Upper lobe of left lung (tissue), 4 donors: Measurements from ENCODE around the gene ECHS1.

Source experiments
- CTCF ChIP-seq, 6 experiments: fragments of 450-650 bp in 4 of 6; fragments of 200-600 bp in 2 of 6; sonication (generic) in 2 of 6; IDR thresholded peaks; one replicate each; pipeline ENCODE4 v1.5.1; 2016 to 2019; ENCODE audit warnings: antibody characterized with exemption in 6 of 6
- EP300 ChIP-seq, 4 donors: sonication (generic); formaldehyde crosslinking; IDR thresholded peaks; one replicate each; pipeline ENCODE4 v1.5.1; 2017; ENCODE audit warnings: antibody characterized with exemption in 4 of 4, control low read depth in 2 of 4
- POLR2A ChIP-seq, 4 donors: fragments of 450-650 bp; IDR thresholded peaks; one replicate each; pipeline ENCODE4 v1.5.1; 2016 to 2017; ENCODE audit warnings: antibody characterized with exemption in 4 of 4, mild to moderate bottlenecking in 2 of 4
- POLR2AphosphoS5 ChIP-seq, 2 donors: sonication (generic); formaldehyde crosslinking; IDR thresholded peaks; one replicate each; pipeline ENCODE4 v1.5.1; 2017; ENCODE audit warnings: antibody characterized with exemption in 2 of 2

GRCh38 chr10:133393401-133394063 lies 20.4 kb upstream of the ECHS1 start:
- TF ChIP-seq CTCF (IDR thresholded peaks at IDR 0.05) (no peak), POLR2A (IDR thresholded peaks at IDR 0.05) (no peak), POLR2AphosphoS5 (IDR thresholded peaks at IDR 0.05) (no peak), EP300 (IDR thresholded peaks at IDR 0.05) (no peak)
